ENCODE measurements around the gene FYN.

Gene FYN

DNA sequence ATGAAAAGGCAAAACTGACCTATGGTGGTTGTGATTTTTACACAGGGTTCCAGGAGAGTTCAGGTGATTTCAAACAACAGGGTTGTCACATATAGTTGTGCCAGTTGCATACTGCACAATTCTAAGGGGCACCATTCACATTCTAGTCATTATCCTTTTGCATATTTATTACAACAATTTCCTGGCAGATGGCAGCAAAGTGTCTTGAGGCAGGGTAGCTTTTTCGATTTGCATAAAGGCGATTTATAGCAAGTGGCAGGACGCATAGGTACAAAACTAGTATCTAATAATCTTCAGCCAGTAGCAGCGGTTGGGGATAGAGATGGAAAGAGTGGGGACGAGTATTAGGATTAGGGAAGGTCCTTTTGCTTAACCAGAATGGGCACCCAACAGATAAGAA, 221.1 kb downstream of the FYN start:
- H3K4me3 ChIP-seq (replicated peaks; ENCODE audit: low read depth, low read length), result no peak overlapping the region
- TF ChIP-seq, protein P1, sequence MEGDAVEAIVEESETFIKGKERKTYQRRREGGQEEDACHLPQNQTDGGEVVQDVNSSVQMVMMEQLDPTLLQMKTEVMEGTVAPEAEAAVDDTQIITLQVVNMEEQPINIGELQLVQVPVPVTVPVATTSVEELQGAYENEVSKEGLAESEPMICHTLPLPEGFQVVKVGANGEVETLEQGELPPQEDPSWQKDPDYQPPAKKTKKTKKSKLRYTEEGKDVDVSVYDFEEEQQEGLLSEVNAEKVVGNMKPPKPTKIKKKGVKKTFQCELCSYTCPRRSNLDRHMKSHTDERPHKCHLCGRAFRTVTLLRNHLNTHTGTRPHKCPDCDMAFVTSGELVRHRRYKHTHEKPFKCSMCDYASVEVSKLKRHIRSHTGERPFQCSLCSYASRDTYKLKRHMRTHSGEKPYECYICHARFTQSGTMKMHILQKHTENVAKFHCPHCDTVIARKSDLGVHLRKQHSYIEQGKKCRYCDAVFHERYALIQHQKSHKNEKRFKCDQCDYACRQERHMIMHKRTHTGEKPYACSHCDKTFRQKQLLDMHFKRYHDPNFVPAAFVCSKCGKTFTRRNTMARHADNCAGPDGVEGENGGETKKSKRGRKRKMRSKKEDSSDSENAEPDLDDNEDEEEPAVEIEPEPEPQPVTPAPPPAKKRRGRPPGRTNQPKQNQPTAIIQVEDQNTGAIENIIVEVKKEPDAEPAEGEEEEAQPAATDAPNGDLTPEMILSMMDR (IDR thresholded peaks at IDR 0.05; ENCODE audit: low read depth, low read length, missing control alignments), result no peak
- DNase-seq (ENCODE audit: extremely low read depth, low read depth), result no peak

DNA sequence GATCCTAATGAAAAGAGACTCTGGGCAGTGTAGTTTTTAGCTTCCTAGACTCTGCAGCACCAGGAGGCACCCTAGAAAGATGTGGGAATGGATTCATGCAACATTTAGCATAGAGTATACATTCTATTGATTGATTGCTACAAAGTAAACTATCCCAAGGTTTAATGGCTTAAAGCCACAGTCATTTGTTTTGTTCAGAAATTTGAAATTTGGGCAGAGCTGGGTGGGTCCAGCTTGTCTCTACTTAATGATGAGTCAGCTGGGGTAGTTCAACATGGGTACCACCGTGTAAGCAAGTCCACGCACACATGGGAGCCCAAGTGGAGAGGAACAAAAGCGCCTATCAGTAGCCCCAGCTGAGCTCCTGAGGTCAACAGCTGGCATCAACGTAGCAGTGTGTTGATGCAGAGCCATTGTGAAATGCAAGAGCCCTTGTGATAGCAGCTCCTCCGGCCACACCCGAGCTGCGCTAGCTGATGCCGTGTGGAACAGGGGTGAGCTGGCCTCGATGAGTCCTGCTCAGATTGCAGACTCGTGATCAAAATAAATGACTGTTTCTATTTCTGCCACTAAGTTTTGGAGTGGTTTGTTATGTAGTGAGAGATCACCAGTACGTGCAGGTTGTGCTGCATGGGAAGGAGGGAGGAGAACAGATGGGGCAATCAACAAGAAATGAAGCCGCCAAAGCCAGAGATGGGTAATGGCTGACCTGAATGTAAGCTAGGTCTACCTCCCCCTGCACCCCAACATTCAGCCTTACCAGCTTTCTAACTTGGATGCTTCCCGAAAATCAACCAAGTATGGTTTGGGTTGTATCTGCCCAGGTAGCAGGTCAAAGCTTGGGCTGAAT, 221.8 kb downstream of the FYN start:
- no peak for DNase-seq (ENCODE audit: extremely low read depth, low read depth)
- TF ChIP-seq, protein P1 (IDR thresholded peaks at IDR 0.05; ENCODE audit: low read depth, low read length, missing control alignments), result no peak

DNA sequence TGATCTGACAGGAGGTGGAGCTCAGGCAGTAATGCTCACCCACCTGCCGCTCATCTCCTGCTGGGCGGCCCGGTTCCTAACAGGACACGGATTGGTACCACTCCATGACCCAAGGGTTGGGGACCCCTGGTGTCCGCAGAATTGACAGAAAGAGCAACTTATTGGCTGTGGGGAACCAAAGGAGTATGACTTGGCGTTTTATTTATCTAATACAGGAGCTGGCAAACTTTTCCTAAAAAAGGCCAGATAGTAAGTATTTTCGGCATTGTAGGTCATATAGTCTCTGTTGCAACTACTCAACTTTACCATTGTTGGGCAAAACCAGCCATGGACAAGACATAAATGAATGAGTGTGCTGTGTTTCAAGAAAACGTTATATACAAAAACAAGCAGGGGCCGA, 223.2 kb downstream of the FYN start:
- TF ChIP-seq, protein P1 (IDR thresholded peaks at IDR 0.05; ENCODE audit: low read depth, low read length, missing control alignments), result no peak
- DNase-seq (ENCODE audit: extremely low read depth, low read depth), result no peak
- H3K4me3 ChIP-seq (replicated peaks; ENCODE audit: low read depth, low read length), result no peak overlapping the region

More for the DNA sequence above, 221.8 kb downstream of the FYN start:
- no peak overlapping the region for H3K4me3 ChIP-seq (replicated peaks; ENCODE audit: low read depth, low read length)

DNA sequence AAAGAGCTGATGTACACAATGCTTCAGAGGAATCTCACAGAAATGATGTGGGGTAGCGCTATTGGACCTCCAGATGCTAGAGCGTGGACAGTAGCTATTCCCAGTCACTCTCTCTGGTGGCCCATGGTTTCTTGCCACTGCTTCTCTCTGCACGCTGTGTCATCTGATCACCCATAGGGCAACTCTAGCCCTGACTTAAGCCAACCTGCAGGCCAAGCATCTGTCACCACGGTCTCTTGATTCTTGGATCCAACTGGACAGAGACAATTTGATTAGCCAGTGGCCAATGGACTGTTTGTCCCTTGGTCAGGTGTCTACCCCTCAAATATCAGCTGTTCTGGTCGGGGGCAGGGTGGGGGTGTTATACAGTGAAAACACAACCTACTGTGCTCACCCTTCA, 225.2 kb downstream of the FYN start:
- DNase-seq (ENCODE audit: extremely low read depth, low read depth), result no peak
- no peak overlapping the region for H3K4me3 ChIP-seq (replicated peaks; ENCODE audit: low read depth, low read length)
- TF ChIP-seq, protein P1 (IDR thresholded peaks at IDR 0.05; ENCODE audit: low read depth, low read length, missing control alignments), result no peak

DNA sequence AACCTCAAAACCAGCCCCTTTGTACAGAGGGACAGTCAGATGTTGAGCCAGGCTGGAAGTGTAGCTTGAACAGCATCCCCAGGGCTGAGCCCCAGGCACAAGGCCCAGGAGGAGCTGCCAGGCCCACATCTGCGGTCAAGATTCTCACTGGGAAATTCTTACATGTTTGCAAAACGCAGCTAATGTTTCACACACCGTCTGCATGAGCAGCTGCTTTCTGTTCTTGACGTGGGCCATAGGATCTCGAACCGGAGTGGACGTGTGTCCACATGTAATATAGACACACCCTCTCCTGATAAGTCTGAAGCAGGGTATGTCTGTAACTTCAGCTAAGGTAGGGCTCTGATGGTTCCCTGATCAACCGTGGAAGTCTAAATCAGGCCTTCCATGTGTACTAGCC, 226.3 kb downstream of the FYN start:
- H3K4me3 ChIP-seq (replicated peaks; ENCODE audit: low read depth, low read length), result no peak overlapping the region
- no peak for DNase-seq (ENCODE audit: extremely low read depth, low read depth)
- TF ChIP-seq, protein P1 (IDR thresholded peaks at IDR 0.05; ENCODE audit: low read depth, low read length, missing control alignments), result no peak

DNA sequence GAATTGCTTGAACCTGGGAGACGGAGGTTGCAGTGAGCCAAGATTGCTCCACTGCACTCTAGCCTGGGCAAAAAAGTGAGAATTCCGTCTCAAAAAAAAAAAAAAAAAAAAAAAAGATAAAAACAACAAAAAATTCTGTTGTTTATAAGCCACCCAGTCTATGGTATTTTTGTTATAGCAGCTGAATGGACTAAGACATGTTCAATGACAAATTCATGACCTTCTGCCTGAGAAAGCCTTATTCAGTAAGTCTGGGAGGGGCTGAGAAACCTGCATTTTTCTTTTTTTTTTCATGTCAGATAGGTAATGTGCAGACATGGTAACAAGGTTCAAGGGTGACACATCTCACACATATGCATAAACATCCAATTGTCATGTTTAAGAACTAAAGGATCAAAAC, 227.2 kb downstream of the FYN start:
- H3K4me3 ChIP-seq (replicated peaks; ENCODE audit: low read depth, low read length), result no peak overlapping the region
- DNase-seq (ENCODE audit: extremely low read depth, low read depth), result no peak
- TF ChIP-seq, protein P1 (IDR thresholded peaks at IDR 0.05; ENCODE audit: low read depth, low read length, missing control alignments), result no peak
